GM12878 (cell line): ENCODE measurements around the gene KRTAP3-3. TPM values are rescaled to one million over a fixed set of nuclear protein-coding genes. Genes with fewer than 3 reads are reported as not detected.

Experiments used
- BHLHE40 ChIP-seq, 2 experiments: fragments of 450-650 bp in 1 of 2; IDR thresholded peaks; 2 replicates each; pipeline ENCODE4 v1.6.1; 2011 to 2017; ENCODE audit warnings: low read depth in 2 of 2, borderline replicate concordance in 1 of 2, improper control_type of control experiment in 1 of 2, low read length in 1 of 2, mild to moderate bottlenecking in 1 of 2
- CREM ChIP-seq: IDR thresholded peaks from 2 replicates; pipeline ENCODE4 v1.6.1; 2014; ENCODE audit warnings: antibody characterized with exemption, low read depth
- IKZF1 ChIP-seq: fragments of 450-650 bp; conservative IDR thresholded peaks from 2 replicates; pipeline ENCODE4 v1.6.1; 2017; ENCODE audit warnings: antibody characterized with exemption, mild to moderate bottlenecking
- RB1 ChIP-seq: fragments of 450-650 bp; formaldehyde crosslinking; IDR thresholded peaks from 2 replicates; pipeline ENCODE4 v1.6.1; 2017; ENCODE audit warnings: mild to moderate bottlenecking, borderline replicate concordance
- SUZ12 ChIP-seq: fragments of 200-600 bp; sonication (generic); IDR thresholded peaks from one replicate; pipeline ENCODE4 v1.6.1; 2018; ENCODE audit warnings: antibody characterized with exemption, mild to moderate bottlenecking; ENCODE audit not compliant: unreplicated experiment
- polyA plus RNA-seq, 11 experiments: library from polyadenylated mRNA; depleted of rRNA in 4 of 11; unstranded in 6 of 11; stranded (reverse) in 5 of 11; fragments of >200 nt; fragmentation: Nextera tagmentation in 4 of 11; fragmentation: Illumina TruSeq in 1 of 11; extraction: Ambion mirVana in 4 of 11; extraction: Trizol in 1 of 11; gene quantifications; 1 replicate in 1 of 11; 2 replicates in 10 of 11; pipeline versions ENCODE4 v1.2.1 to v1.2.3, GENCODE V29; 2011 to 2016; ENCODE audit warnings: inconsistent platforms in 2 of 11, missing spikeins in 2 of 11, low read depth in 1 of 11
- total RNA-seq, 4 experiments: library from RNA; depleted of rRNA in 3 of 4; stranded (reverse); fragments of >200 nt in 3 of 4; fragmentation: Illumina TruSeq in 1 of 4; extraction: Trizol in 1 of 4; gene quantifications; 2 replicates each; pipeline versions ENCODE4 v1.2.1 to v1.2.3, GENCODE V29; 2013 to 2021
- TF ChIP-seq, protein P1 (sequence below): fragments of 450-650 bp; IDR thresholded peaks from 2 replicates; pipeline ENCODE4 v1.6.1; 2017; ENCODE audit warnings: low read depth, mild to moderate bottlenecking, moderate library complexity
- TF ChIP-seq, protein P2 (sequence below): IDR thresholded peaks from 2 replicates; pipeline ENCODE4 v1.6.1; 2011; ENCODE audit warnings: low read depth, mild to moderate bottlenecking, low read length, moderate library complexity, borderline replicate concordance; ENCODE audit errors: extremely low read depth
- TF ChIP-seq, protein P3 (sequence below): fragments of 450-650 bp; IDR thresholded peaks from 2 replicates; pipeline ENCODE4 v1.6.1; 2017; ENCODE audit warnings: borderline replicate concordance
- TF ChIP-seq, protein P4 (sequence below): IDR thresholded peaks from 2 replicates; pipeline ENCODE4 v1.6.1; 2011; ENCODE audit warnings: borderline replicate concordance, low read depth, mild to moderate bottlenecking, moderate library complexity, low read length; ENCODE audit not compliant: insufficient read depth, poor library complexity, severe bottlenecking

KRTAP3-3 gene
- total and polyA plus RNA-seq, 10 of the 15 experiments (the other 5 are each of a cell fraction or from before 2014, with no cell fraction given) = not detected

DNA sequence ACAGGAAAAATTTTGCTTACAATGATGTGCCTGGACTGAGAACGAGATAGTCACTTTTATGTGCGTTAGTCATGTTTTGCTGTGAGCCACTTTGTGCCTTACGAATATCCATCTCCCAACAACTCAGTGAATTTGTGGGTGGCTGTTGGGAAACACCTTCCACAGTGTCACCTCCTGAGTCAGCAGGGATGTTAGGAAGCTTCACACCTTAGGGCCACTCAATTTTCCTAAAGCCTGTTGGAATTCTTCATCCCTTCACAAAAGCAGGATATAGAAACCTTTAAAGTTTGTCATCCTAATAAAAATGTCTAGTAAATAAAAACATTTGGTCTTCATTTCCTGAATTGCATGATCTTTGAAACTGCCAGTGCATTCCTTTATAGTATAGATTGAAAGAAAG is 19.2 kb upstream of the KRTAP3-3 start (continued):
- TF ChIP-seq, protein P1, sequence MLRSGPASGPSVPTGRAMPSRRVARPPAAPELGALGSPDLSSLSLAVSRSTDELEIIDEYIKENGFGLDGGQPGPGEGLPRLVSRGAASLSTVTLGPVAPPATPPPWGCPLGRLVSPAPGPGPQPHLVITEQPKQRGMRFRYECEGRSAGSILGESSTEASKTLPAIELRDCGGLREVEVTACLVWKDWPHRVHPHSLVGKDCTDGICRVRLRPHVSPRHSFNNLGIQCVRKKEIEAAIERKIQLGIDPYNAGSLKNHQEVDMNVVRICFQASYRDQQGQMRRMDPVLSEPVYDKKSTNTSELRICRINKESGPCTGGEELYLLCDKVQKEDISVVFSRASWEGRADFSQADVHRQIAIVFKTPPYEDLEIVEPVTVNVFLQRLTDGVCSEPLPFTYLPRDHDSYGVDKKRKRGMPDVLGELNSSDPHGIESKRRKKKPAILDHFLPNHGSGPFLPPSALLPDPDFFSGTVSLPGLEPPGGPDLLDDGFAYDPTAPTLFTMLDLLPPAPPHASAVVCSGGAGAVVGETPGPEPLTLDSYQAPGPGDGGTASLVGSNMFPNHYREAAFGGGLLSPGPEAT = no peak
- TF ChIP-seq CREM = no peak
- no peak for TF ChIP-seq BHLHE40 (IDR thresholded peaks at IDR 0.05; ENCODE audit: borderline replicate concordance in 1 of 2, low read depth in 2 of 2, low read length in 1 of 2)
- TF ChIP-seq SUZ12 = no peak
- TF ChIP-seq, protein P2, sequence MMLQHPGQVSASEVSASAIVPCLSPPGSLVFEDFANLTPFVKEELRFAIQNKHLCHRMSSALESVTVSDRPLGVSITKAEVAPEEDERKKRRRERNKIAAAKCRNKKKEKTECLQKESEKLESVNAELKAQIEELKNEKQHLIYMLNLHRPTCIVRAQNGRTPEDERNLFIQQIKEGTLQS = no peak
- TF ChIP-seq, protein P3, sequence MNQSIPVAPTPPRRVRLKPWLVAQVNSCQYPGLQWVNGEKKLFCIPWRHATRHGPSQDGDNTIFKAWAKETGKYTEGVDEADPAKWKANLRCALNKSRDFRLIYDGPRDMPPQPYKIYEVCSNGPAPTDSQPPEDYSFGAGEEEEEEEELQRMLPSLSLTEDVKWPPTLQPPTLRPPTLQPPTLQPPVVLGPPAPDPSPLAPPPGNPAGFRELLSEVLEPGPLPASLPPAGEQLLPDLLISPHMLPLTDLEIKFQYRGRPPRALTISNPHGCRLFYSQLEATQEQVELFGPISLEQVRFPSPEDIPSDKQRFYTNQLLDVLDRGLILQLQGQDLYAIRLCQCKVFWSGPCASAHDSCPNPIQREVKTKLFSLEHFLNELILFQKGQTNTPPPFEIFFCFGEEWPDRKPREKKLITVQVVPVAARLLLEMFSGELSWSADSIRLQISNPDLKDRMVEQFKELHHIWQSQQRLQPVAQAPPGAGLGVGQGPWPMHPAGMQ = no peak
- no peak for TF ChIP-seq IKZF1
- no peak for TF ChIP-seq RB1
- TF ChIP-seq, protein P4, sequence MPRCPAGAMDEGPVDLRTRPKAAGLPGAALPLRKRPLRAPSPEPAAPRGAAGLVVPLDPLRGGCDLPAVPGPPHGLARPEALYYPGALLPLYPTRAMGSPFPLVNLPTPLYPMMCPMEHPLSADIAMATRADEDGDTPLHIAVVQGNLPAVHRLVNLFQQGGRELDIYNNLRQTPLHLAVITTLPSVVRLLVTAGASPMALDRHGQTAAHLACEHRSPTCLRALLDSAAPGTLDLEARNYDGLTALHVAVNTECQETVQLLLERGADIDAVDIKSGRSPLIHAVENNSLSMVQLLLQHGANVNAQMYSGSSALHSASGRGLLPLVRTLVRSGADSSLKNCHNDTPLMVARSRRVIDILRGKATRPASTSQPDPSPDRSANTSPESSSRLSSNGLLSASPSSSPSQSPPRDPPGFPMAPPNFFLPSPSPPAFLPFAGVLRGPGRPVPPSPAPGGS = no peak
